Pons (tissue), 1 donor: ENCODE results near the gene TENM3.

Source experiments
- DNase-seq: peaks from one replicate; pipeline ENCODE4 v3.0.0-alpha.2; 2016; ENCODE audit warnings: low spot score

The TENM3 gene

DNA sequence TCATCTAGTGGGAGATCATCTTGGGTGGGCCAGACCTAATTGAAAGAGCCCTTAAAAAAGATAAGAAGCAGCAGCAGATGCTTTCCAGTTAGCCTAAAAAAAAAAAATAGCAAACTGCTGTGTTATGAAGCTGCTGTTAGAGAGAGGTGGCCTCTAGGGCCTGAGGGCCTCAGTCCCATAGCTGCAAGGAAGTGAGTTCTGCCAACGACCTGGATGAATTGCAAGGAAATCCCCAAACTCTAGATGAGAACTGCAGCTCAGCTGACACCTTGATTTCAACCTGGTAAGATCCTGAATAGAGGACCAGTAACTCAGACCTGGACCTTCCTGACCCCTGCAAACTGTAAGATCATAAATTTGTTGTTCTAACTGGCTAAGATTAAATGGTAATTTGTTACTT is 275.2 kb downstream of the TENM3 start:
- DNase-seq = no peak

DNA sequence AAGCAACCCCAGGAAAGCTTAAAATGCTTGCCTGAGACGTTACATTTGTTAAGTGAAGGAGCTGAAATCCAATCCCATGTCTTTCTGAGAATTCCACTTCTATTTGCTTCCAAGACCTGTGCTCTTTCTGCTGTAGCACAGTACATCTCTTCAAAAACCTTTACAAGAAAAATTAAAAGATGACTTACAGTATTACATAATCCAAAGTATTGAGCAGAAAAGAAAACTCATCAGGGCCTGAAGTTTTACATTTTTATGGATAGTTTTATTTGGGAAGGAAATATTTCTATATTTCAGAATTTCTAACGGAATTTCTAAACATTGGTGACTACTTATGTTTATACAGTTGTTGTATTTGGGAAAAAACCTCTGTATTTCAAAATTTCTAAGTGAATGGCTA is 276.3 kb downstream of the TENM3 start:
- DNase-seq = no peak

DNA sequence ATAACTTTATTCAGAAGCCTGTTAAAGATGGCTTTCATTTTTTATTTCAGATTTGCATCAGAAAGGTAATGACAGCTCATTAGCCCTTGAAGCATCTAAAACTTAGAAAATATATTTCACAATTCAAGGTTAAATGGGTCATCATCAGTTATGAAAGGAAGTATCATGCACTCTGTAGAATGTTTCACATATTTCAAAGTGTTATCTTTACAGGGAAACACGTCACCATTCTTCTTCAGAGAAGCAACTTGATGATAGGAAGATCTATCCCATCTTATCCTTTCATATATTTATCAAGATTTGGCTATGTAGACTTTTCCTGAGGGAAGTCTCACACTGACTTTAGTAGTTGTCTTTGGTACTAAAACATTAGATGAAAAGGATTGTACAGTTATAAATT is 277.8 kb downstream of the TENM3 start:
- DNase-seq = no peak

DNA sequence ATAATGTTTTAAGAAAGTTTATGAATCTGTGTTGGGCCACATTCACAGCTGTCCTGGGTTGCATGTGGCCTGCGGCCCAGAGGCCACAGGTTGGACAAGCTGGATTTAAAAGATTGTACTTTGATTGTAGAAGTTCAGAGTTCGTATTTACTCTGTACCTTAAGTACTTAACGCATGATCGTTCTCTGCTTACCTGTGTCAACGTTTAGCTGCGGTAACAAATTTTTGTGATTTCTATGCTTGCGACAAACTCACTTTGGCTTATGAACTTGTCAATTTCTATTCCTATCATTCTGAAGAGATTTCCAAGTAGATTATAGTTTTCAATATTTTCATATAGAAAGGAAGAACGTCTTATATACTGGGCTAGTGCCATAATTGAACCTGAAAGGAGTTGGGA is 285.6 kb downstream of the TENM3 start:
- DNase-seq = no peak

DNA sequence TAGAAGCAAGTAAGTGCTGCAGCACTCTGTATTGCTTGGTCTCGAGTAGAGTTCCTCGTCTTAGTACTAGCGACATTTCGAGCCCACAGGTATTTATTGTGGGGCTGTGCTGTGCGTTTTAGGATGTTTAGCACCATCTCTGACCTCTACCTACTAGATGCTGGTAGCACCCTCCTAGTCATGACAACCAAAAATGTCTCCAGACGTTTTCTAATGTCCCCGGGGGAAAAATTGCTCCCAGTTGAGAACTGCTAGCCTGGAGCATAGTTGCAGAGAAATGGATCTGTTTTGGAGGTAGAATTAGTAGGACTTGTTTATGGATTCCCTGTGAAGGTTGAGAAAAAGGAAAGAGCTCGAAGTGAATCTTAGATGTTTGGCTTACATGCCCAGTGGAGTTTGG is 287.2 kb downstream of the TENM3 start:
- DNase-seq = no peak

DNA sequence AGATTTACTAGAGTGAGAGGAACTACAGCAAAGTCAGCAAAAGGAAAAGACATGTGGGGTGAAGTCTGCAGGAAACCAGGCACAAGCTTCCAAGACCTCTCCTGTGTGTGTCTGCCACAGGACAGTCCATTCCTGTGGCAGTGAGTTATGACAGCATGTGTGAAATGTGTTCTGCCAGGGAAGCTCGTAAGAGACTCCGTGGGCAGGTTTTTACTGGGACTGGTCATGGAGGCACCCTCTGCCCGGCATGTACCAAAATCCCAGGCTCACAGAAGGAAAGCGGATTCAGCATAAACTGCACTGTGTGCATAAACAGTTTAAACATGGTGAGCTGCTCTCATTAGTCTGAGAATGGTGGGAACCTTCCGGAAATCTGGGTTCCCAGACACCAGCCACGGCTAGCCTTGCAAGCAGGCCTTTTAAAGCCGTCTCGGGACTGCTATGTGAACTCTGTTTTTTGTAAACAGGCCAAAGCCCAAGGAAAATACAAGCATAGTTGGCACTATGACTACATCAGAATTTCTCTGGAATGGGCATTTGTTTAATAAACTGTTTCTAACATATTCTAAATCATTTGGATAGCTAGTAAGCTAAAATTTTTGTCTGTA is 288.5 kb downstream of the TENM3 start:
- no peak for DNase-seq

DNA sequence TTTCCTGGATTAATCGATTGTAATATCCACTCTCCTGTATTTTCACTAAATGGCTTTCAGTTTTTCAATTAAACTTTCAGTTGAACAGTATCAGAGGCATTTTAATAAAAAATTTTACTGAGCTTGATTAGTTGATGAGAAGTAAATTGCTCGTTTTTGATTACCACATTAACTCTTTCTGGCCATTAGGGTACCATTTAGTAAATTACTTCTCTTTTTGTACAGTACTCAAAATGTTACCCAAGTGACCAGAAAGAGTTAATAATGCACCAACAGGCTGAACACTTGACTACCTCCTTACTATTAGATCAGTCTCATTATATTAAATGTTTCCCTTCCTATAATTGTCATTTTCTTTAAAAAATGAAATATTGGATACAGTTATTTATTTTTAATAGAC is 289.2 kb downstream of the TENM3 start:
- DNase-seq = no peak

DNA sequence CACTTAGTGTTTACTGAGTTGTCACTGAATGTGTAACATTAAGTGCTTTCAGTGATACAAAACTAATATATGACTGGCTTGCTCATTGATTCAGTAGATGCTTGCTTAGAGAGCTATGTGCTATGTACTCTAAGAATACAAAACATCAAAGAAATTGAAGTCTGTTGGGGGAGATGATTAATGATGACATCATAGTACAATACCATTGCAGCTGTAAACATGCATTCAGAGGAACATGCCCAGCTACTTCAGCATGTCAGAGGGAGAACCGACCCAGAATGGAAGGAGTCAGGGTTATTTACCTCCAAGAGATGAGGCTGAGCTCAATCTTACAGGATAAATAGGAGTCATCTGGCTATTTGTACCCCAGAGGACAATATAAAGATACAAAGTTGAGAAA is 290.8 kb downstream of the TENM3 start:
- DNase-seq = no peak

DNA sequence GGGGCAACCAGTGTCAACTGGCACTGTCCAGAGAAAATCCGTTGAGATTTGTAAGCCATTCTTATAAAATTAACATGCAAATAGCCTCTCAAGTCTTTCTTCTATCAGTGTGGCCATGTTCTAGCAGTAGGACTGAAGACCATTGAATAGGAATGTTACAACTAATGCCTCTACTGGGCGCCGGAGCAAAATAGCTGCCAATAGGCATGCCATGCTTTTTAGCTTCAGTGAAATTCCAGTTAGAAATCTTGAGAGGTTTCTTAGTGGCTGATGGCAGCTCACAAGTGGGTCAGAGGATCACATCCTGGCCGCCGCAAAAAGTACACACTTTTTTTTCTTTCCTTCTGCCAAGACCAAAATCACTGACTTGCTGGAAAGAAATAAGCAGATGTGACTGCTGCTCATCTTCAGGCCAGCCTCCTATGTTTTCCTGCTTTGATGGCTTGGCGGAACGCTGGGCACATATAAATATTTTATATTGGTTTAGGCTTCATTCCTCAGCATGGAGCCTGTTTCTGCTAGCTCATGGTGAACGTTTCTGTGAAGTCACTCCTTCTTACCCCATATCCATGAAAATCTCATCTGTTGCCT is 293.1 kb downstream of the TENM3 start:
- peak; percentile 15 for DNase-seq

DNA sequence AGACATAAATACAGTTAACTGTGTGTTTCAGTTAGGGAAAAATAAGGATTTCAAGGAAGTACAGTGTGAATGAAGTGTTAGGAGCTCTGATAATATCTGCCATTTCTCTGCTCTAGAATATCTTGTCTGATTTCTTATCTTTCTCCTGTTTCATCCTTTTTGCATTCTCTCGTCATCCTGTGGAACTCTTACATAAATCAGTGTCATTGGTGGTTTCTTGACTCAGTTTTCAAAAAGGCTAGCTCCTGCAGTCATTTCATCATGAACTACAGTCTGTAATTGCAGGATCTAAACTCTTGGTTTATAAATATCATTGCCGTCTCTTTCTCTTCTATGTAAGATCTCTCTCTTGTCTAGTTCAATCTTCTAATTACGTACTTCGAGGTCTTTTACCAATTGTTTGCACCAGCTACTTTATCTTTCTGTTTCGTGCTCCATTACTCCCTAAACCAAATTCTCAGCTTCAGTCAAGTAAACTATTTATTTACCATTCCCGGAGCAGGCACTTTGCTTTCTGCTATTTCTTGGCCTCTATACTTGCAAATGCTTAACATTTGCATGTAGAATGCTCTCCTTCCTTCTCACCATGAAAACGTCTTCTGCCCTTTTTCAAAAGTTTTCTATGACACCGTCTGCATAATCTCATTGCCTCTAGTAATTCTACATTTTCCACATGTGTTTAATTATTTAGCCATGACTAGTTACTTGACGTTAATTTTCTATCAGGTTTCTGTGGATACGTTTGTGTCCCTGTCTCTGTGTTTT is 294.0 kb downstream of the TENM3 start:
- no peak for DNase-seq

DNA sequence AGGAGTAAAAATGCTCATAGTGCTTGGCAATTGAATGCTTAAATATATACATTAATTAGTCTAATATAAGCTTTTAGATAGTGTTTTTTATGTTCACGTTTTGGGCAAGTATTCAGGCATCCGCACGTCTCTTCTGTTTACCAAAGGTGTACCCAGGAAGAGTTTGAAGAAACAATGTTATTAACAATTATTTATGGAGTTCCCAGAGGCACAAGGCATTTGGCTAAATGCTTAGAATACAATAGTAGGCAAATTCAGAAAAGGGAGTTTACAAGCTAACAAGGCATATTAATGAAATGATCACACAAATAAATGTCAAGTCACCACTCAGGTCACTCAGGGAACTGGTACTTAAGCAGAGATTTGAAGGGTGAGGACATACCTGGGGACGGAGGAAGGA is 294.8 kb downstream of the TENM3 start:
- no peak for DNase-seq

DNA sequence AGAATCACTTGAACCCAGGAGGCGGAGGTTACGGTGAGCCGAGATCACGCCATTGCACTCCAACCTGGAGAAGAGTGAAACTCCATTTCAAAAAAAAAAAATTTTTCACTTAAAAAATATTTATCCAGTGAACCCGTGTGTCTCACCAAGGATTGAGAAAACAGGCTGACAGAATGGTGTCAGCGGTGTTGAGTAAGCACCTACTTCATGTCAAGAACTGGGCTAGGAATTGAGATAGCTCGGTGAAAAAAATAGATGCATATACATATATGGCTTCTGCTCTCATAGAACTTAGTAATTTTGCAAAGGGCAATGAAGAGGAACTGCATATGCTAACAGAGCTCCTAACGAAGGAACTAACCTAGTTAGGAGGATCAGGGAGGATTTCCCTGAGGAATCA is 297.3 kb downstream of the TENM3 start:
- no peak for DNase-seq

DNA sequence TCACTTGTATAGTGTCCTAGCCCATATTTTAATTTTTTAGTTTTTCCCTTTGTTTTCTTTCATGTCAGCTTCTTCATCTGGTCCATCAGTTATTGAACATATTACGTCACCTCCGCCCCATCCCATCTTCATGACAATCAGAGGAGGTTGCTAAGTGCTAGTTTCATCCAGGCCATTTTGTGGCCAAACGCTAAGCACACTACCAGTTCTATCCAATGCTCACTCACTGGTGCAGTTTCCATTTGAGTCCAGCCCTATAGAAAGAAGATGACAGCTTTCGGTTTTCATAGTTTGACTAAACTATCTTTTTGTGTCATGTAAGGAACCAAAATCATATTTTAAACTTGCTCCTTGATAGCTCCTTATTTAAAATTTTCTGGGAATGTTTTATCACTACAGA is 304.2 kb downstream of the TENM3 start:
- DNase-seq = no peak

DNA sequence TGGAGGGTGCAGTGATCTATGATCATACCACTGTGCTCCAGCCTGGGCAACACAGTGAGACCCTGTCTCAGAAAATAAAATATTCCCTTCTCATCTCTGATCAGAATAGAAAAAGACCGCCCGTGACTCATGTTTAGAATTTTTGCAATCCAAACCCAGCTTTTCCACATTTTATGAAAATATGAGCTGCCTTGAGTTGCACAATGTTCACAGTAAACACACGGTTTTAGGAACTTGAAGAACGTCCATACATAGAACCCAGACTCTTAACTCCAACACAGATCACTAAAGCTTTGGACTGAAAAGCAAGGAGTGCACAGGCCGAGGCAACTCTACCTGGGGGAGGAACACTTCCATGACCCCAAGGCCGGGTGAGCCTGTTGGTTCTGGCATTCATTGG is 305.0 kb downstream of the TENM3 start:
- DNase-seq = no peak

DNA sequence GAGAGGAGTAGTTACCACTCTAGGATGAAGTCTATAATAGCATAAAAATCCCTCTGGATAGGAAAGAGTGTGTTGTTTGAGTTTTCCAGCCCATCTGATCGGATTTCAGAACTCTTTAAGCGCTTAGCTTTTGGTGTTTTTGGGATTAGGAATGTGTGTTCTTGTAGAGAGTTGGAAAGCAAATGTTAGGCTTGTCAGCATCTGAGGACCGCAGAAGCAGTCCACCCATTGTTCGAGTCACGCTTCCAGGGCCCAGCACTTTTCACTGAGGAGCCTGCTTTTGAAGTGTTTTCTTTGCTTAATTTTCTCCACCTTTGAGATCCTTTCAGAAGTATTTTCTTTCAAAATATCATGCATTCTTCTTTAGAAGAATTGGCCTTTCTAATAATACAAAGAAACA is 306.2 kb downstream of the TENM3 start:
- DNase-seq = no peak

DNA sequence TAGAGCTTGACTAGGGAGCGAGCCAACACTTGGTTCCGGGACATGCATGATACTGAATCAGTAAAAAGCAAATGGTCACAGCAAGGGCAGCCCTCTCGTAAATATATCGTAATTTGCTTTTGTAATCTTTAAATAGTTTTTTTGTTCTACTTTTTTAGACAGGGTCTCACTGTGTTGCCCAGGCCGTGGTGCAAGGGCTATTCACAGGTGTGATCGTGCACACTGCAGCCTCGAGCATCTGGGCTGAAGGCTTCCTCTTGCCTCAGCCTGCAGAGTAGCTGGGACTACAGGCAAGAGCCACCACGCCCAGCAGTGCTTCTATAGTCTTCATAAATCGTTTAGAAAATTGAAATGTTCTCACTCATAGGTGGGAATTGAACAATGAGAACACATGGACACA is 309.7 kb downstream of the TENM3 start:
- DNase-seq = no peak

DNA sequence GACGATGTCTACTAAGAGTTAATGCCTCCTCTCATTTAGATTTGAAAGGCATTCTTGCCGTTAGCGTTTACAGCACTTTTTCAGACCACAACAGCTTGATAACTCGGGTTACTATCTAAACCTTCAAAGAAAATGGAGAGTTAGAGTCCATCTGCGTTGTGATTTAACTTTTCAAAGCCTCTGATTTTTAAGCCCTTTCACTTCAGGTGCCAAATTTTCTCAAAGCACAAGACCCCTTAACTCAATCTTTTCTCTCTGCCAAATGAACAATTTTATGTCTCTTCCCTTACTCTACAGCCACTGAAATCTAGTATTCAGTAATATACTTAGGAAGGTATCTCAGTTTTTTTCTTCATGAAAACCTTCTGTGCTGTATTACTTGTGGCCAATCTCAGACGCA is 310.5 kb downstream of the TENM3 start:
- no peak for DNase-seq

DNA sequence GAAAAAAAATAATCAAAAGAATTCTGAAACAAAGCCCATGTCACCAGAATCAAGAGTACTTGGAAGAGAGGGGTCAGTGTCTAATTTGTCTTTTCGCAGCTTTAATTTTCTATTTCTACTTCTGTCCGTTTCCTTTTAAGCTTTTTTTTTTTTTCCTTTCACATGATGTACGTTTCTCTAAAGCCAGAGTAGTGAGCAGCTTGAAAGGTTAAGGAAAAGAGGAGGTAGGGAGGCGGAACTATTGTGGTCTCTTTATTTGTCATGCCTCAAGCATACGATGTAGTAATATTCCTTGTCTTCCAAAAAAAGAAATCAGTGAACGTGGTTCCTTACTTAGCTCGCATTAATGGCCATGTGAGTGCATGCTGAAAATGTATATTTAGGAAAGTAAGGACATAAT is 311.5 kb downstream of the TENM3 start:
- DNase-seq = no peak

DNA sequence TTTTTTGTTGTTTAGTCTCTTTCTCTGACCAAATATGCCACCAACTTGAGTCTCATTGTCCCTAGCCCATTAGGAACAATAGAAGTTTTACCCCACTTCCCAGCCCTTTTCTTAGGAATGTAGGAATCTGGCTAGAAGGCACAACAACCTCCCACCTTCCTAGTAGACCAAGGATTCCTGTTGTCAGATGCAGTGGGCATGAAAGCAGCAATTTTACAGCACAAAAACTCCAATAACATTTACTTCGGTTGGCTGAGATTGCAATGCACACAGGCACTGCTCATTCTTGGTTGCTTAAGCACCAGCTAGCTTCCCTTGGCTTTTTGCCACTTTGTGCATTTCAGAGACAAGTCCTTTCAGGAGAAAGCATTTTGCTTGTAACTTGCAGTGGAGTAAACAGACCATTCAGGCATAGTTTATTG is 312.8 kb downstream of the TENM3 start:
- peak; percentile 45 for DNase-seq

DNA sequence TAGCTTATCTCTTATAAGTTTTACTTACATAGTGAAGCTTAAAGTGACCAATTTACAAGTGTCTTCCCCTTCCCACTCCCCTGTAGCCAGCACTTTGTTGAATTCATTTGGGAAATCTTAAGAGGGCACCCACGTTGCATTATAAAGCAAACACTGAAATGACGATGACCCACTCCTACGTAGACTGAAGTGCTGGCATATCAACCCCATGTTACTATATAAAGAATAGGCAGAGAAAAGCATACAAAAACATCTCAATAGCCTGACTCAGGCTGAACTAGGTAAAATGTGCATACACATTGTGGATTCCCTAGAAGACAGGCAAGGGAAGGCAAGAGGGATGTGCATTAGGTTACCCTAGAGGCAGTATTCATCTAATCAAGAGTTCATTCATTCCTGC is 313.4 kb downstream of the TENM3 start:
- DNase-seq = no peak

DNA sequence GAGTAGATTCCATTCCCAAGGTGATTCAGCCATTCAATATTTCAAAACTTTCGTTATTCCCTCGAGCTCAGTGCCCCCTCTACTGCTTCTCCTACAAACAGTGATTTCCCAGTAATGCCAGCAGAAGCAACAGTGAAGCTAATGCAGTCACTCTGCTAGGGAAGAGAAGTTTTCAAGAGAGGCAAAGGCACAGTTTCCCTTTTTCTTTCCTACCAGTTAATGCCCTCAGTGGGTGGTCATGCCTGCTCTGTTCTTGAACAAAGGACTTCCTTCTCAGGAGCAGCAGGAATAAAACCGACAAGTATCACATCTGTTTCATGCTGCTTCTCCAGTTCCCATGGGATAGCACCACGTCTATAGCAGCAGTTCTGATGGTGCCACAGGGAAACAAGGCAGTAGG is 317.2 kb downstream of the TENM3 start:
- DNase-seq = no peak

DNA sequence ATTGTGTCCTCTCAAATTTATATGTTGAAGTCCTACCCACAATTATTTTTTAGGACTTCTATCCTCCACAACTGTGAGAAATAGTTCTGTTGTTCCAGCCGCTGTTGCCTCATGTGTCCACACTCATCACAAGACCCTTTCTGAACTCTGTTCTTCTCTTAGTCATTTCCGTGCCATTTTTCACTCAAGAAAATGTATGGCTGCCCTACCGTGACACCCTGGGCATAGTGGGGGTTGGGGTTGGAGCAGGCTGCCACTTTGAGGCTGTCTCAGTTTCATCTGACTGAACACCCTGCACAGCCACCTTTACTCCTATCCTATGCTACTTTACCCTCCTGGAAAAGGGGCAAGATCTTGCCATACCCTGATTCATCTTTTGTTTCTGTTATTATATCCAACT is 319.1 kb downstream of the TENM3 start:
- no peak for DNase-seq

DNA sequence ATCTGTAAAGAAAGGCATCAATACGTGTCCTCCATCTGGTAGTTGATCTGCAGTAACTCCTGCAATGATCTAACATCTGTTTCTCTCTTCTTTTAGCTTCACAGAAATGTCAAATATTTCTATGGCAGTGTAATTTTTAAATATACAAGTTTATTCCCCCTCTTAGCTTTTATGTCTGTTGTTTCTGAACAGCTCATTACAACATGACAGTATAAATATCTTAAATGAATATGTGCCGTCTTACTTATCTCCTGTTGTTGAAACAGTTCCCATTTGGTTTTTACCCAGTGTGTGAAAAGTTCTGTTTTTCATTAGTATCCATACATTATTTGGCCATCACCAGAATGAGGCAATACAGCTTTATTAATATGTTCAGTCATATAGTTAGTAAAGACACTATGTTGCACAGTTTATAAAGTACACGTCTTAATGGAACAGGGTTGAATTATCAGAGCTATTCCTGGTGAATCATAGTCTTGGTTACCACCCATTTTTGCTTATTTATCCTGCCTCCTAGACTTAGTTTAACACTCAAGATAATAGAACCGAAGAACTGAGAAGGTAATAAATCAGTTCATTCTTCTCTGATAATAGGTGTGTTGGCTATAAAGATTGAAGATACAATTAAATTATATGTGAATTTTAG is 321.6 kb downstream of the TENM3 start:
- no peak for DNase-seq
